Upper lobe of right lung (tissue), 1 donor: ENCODE data around the gene CDC42BPG. TPM values are rescaled to one million over a fixed set of nuclear protein-coding genes. Genes with fewer than 3 reads are reported as not detected.
A peak's percentile ranks its signal among the peaks of the same experiment; 100 is the strongest.

Experiments used
- ATAC-seq: fragments of 200-7000 bp; cut with Tn5 transposase; one replicate; pipeline ENCODE4 v1.9.1; 2020; ENCODE audit warnings: mild to moderate bottlenecking, moderate library complexity
- DNase-seq: peaks from one replicate; pipeline ENCODE4 v3.0.0-alpha.2; 2020
- H3K27ac ChIP-seq: fragments of 200-600 bp; one replicate; pipeline ENCODE4 v1.8.0; 2022
- H3K27me3 ChIP-seq: fragments of 200-600 bp; one replicate; pipeline ENCODE4 v1.8.0; 2022; ENCODE audit warnings: mild to moderate bottlenecking
- H3K36me3 ChIP-seq: fragments of 200-600 bp; one replicate; pipeline ENCODE4 v1.8.0; 2022
- H3K4me1 ChIP-seq: fragments of 200-600 bp; one replicate; pipeline ENCODE4 v1.8.0; 2022
- H3K4me3 ChIP-seq: fragments of 200-600 bp; one replicate; pipeline ENCODE4 v1.8.0; 2022; ENCODE audit warnings: mild to moderate bottlenecking
- H3K9me3 ChIP-seq: fragments of 200-600 bp; one replicate; pipeline ENCODE4 v1.8.0; 2022
- CTCF ChIP-seq: fragments of 200-600 bp; IDR thresholded peaks from one replicate; pipeline ENCODE4 v1.8.0; 2022; ENCODE audit warnings: antibody characterized with exemption
- intact Hi-C: fragments of 100-400 bp; cut with DNase I; formaldehyde crosslinking; loops from one replicate; pipeline ENCODE4 v1.11.0; 2022
- total RNA-seq: library from RNA; stranded (reverse); fragmentation: NEBNext Ultra II Directional; extraction: Animal tissue kit (Norgen Biotek cat#: 25700); gene quantifications from one replicate; pipeline ENCODE4 v1.2.1, GENCODE V29; 2021
- donor health status: DM: no; HTN: yes; CAD: no; lungs with severe emphysema.

The CDC42BPG gene
- total RNA-seq, 1 donor from 2014 or later = 20.9 TPM

- no peak for TF ChIP-seq CTCF
- Histone ChIP-seq H3K4me1 (peaks cover 85% of the 10 kb centered on the region), H3K27ac (peak overlapping the region; percentile 88), H3K4me3 (peak overlapping the region; percentile 26), H3K9me3 (no peaks in the 10 kb centered on the region), H3K27me3 (no peaks in the 10 kb centered on the region), H3K36me3 (peaks cover 16% of the 10 kb centered on the region)
- DNase-seq (no peak), ATAC-seq (no peak)
- intact Hi-C loops = no loop called here
Measured at GRCh38 chr11:64864135-64864472, 19.7 kb upstream of the CDC42BPG start.

- intact Hi-C loops = no loop called here
- Histone ChIP-seq H3K27me3 (no peaks in the 10 kb centered on the region), H3K4me3 (peak overlapping the region; percentile 26), H3K36me3 (peaks cover 21% of the 10 kb centered on the region), H3K9me3 (no peaks in the 10 kb centered on the region), H3K27ac (peak overlapping the region; percentile 88), H3K4me1 (peaks cover 85% of the 10 kb centered on the region)
- DNase-seq = no peak
- ATAC-seq = peak; percentile 9
- TF ChIP-seq CTCF = no peak
Measured at GRCh38 chr11:64863391-64864060, 19.1 kb upstream of the CDC42BPG start.

- Histone ChIP-seq H3K36me3 (peaks cover 25% of the 10 kb centered on the region), H3K27me3 (no peaks in the 10 kb centered on the region), H3K27ac (peak overlapping the region; percentile 88), H3K4me3 (no peak overlapping the region), H3K9me3 (no peaks in the 10 kb centered on the region), H3K4me1 (peaks cover 86% of the 10 kb centered on the region)
- TF ChIP-seq CTCF = no peak
- ATAC-seq (peak; percentile 42), DNase-seq (no peak)
- intact Hi-C loops = no loop called here
Measured at GRCh38 chr11:64862987-64863390, 18.5 kb upstream of the CDC42BPG start.

DNA sequence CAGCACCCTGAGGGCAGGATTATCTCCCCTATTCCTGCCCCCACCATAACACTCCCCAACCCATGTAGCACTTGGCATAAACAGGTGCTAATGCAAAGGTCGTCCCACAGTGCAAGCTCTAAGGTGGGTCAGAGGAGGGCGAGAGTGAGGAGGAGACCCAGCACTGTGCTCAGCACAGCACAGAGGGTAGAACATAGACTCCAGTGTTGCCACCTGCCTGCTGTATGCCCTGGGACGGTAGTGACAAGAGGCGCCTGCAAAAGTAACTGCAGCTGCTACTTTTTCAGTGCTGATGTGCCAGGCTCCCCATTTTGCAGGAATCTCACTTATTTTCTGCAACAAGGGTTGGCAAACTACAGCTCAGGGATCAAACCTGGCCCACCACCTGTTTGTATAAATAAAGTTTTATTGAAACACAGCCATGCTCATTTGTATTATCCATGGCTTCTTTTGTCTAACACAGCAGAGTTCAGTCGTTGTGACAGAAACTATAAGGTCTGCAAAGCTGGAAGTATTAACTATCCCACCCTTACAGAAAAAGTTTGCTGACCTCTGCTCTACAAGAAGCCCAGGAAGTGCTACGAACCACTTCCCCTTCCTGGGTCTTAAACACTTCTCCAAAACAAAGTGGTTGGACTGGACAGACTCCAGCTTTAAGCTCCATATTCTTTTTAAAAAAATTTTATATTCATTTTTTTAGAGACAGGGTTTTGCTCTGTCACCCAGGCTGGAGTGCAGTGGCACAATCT, 16.9 kb upstream of the CDC42BPG start:
- TF ChIP-seq CTCF = no peak
- no peaks in the 10 kb centered on the region for H3K27me3 ChIP-seq
- H3K9me3 ChIP-seq = no peaks in the 10 kb centered on the region
- peak; percentile 32 for ATAC-seq
- H3K27ac ChIP-seq = peak overlapping the region; percentile 88
- H3K4me3 ChIP-seq = no peak overlapping the region
- intact Hi-C loops = no loop called here
- no peak for DNase-seq
- H3K36me3 ChIP-seq = peaks cover 32% of the 10 kb centered on the region
- H3K4me1 ChIP-seq = peaks cover 95% of the 10 kb centered on the region

DNA sequence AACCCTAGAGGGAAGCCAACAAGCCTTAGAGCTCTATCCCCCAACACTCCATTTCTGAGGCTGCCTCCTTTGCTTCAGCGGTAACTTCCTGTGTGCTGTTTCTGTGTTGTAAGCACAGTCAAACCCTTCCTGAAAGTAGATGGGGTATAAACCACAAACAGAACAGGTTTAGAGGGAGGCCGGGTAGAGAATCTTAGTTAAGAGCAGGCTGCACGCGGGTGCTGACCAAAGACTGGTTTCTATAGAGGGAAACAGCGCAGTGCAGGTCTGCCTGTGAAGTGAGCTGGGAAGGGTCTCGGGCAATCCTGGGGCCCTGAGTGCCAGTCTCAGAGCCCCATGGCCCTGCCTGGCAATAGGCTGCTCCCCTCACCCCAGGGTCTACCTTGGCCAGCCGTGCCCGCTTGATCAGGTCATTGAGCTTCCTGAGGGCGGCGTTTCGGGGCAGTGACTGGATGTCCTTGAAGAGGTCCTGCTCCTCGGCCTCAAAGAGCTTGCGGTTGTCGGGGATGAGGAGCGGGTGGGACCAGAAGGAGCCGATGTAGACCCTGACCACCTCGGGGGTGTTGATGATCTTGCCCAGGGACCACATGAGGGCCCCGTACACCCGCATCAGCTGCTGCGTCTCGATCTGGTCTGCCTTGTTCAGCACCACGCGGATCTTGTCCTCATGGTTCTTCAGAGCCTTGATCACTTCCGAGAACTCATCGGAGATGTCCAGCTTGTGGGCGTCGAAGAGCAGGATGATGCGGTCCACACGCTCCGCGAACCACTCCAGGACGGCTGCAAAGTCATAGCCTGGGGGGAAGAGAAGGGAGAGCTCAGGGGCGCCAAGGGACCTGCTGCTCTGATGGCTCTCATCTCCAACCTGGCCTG, 15.3 kb upstream of the CDC42BPG start:
- intact Hi-C loops = no loop called here
- peaks cover 95% of the 10 kb centered on the region for H3K4me1 ChIP-seq
- peak overlapping the region; percentile 74 for H3K27ac ChIP-seq
- ATAC-seq (no peak), DNase-seq (no peak)
- H3K9me3 ChIP-seq = no peaks in the 10 kb centered on the region
- TF ChIP-seq CTCF = no peak
- H3K27me3 ChIP-seq = no peaks in the 10 kb centered on the region
- H3K36me3 ChIP-seq = peaks cover 33% of the 10 kb centered on the region
- H3K4me3 ChIP-seq = peak overlapping the region; percentile 3
